ENCODE measurements around the gene TBX15. TPM values are rescaled to one million over a fixed set of nuclear protein-coding genes. Genes with fewer than 3 reads are reported as not detected.

TBX15 gene
- total RNA-seq, 1 experiment from 2014 or later, result 0.32 TPM

DNA sequence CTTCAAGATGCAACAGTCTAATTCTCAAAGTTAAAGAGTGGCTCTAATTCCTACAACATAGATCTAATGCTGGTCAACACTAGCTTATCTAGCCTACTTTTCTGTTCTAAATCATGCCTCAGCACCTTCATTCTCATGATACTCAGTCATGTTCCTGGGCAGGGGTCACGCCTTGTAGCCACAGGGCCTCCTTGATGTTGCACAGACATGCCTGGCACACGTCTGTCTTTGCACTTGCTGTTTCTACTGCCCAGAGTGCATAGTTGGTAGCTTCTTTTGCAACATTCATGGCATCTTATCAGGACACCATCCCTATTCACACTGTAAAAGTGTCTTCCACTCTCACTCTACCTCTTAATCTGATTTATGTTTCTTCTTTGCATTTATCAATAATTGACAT lies 76.6 kb downstream of the TBX15 start:
- no peaks in the 10 kb centered on the region for H3K27me3 ChIP-seq (replicated peaks; ENCODE audit: insufficient read depth, low read depth, low read length, poor library complexity)

DNA sequence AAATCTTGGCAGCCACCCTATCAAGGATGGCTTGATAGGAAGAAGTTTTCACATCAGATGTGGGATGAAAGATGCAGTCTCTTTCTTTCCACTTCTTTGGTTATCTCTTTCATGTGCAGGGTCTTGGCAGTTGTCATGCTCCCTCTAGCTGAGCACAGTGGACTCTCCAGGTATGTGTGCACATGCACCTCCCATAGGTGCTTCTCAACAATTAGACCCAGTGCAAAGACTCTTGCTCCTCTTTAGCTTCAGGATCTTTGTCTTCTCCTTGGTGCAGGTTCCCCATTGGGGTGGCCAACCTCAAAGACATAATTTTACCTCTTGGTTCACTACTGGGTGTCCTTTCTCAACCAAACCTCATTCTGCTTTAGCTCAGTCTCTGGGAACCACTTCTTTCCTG lies 80.7 kb downstream of the TBX15 start:
- ChIA-PET CTCF (no interaction called here), POLR2A (ENCODE audit: low non-redundant PET) (no interaction called here)
- no peak for TF ChIP-seq EZH2 (IDR thresholded peaks at IDR 0.05; ENCODE audit: borderline replicate concordance, low read depth, low read length, poor library complexity, severe bottlenecking)
- TF ChIP-seq, protein P1, sequence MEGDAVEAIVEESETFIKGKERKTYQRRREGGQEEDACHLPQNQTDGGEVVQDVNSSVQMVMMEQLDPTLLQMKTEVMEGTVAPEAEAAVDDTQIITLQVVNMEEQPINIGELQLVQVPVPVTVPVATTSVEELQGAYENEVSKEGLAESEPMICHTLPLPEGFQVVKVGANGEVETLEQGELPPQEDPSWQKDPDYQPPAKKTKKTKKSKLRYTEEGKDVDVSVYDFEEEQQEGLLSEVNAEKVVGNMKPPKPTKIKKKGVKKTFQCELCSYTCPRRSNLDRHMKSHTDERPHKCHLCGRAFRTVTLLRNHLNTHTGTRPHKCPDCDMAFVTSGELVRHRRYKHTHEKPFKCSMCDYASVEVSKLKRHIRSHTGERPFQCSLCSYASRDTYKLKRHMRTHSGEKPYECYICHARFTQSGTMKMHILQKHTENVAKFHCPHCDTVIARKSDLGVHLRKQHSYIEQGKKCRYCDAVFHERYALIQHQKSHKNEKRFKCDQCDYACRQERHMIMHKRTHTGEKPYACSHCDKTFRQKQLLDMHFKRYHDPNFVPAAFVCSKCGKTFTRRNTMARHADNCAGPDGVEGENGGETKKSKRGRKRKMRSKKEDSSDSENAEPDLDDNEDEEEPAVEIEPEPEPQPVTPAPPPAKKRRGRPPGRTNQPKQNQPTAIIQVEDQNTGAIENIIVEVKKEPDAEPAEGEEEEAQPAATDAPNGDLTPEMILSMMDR (conservative IDR thresholded peaks at IDR 0.05; ENCODE audit: low read depth, low read length), result no peak
- intact Hi-C loops (cut with micrococcal nuclease; ENCODE audit: unreplicated experiment), result no loop called here
- no TSS peak for BruUV-seq (replicated peaks)
- no peaks in the 10 kb centered on the region for H3K27me3 ChIP-seq (replicated peaks; ENCODE audit: insufficient read depth, low read depth, low read length, poor library complexity)
- no peak overlapping the region for H3K4me3 ChIP-seq (ENCODE audit: low read depth, low read length, poor library complexity, severe bottlenecking)
- no peaks in the 10 kb centered on the region for H3K4me1 ChIP-seq (ENCODE audit: insufficient read depth, low read length, poor library complexity, severe bottlenecking)
- no peak overlapping the region for H3K27ac ChIP-seq (ENCODE audit: low read depth, low read length, poor library complexity, severe bottlenecking)
- DNase-seq (ENCODE audit: low spot score), result no peak
- no peaks in the 10 kb centered on the region for H3K36me3 ChIP-seq (ENCODE audit: insufficient read depth, low read length, poor library complexity, severe bottlenecking)
- H3K9me3 ChIP-seq (ENCODE audit: low read depth, low read length, poor library complexity, severe bottlenecking), result no peaks in the 10 kb centered on the region

More for the DNA sequence above, 76.6 kb downstream of the TBX15 start:
- H3K27ac ChIP-seq (ENCODE audit: low read depth, low read length, poor library complexity, severe bottlenecking), result no peak overlapping the region
- no TSS peak for BruUV-seq (replicated peaks)
- no peaks in the 10 kb centered on the region for H3K36me3 ChIP-seq (ENCODE audit: insufficient read depth, low read length, poor library complexity, severe bottlenecking)
- H3K9me3 ChIP-seq (ENCODE audit: low read depth, low read length, poor library complexity, severe bottlenecking), result no peaks in the 10 kb centered on the region
- ChIA-PET CTCF (no interaction called here), POLR2A (ENCODE audit: low non-redundant PET) (no interaction called here)
- TF ChIP-seq, protein P1 (conservative IDR thresholded peaks at IDR 0.05; ENCODE audit: low read depth, low read length), result no peak
- no peak for TF ChIP-seq EZH2 (IDR thresholded peaks at IDR 0.05; ENCODE audit: borderline replicate concordance, low read depth, low read length, poor library complexity, severe bottlenecking)
- DNase-seq (ENCODE audit: low spot score), result no peak
- no peaks in the 10 kb centered on the region for H3K4me1 ChIP-seq (ENCODE audit: insufficient read depth, low read length, poor library complexity, severe bottlenecking)
- no peak overlapping the region for H3K4me3 ChIP-seq (ENCODE audit: low read depth, low read length, poor library complexity, severe bottlenecking)
- intact Hi-C loops (cut with micrococcal nuclease; ENCODE audit: unreplicated experiment), result no loop called here

DNA sequence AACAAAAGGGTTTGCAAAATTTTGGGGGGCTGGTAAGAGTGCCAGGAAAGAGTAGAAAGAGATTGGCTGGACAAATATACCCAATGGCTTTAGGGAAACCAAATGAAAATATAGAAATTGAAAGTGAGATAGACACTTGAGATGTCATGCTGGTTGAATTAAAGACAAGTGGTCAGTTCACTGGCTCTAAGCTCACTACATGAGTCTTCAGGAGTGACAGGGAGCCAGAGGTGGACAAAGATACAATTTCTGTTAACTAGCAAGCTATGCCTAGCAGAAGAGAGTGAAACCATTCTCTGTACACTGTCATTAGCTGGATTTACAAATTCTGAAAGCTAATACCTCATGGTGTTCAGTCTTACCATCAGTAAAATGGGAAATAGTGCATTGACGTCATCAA lies 82.5 kb downstream of the TBX15 start:
- no peak for DNase-seq (ENCODE audit: low spot score)
- H3K27ac ChIP-seq (ENCODE audit: low read depth, low read length, poor library complexity, severe bottlenecking), result no peak overlapping the region
- no peaks in the 10 kb centered on the region for H3K27me3 ChIP-seq (replicated peaks; ENCODE audit: insufficient read depth, low read depth, low read length, poor library complexity)
- no peaks in the 10 kb centered on the region for H3K36me3 ChIP-seq (ENCODE audit: insufficient read depth, low read length, poor library complexity, severe bottlenecking)
- CTCF ChIA-PET, result no interaction called here
- POLR2A ChIA-PET (ENCODE audit: low non-redundant PET), result no interaction called here
- intact Hi-C loops (cut with micrococcal nuclease; ENCODE audit: unreplicated experiment), result no loop called here
- BruUV-seq (replicated peaks), result no TSS peak
- no peaks in the 10 kb centered on the region for H3K4me1 ChIP-seq (ENCODE audit: insufficient read depth, low read length, poor library complexity, severe bottlenecking)
- no peak overlapping the region for H3K4me3 ChIP-seq (ENCODE audit: low read depth, low read length, poor library complexity, severe bottlenecking)
- no peak for TF ChIP-seq EZH2 (IDR thresholded peaks at IDR 0.05; ENCODE audit: borderline replicate concordance, low read depth, low read length, poor library complexity, severe bottlenecking)
- TF ChIP-seq, protein P1 (conservative IDR thresholded peaks at IDR 0.05; ENCODE audit: low read depth, low read length), result no peak
- H3K9me3 ChIP-seq (ENCODE audit: low read depth, low read length, poor library complexity, severe bottlenecking), result no peaks in the 10 kb centered on the region

All from A673 (cell line).